Measurements from ENCODE around the gene HSPB9.

- no peak for TF ChIP-seq EZH2phosphoT487 (IDR thresholded peaks at IDR 0.05)
- TF ChIP-seq EZH2 (IDR thresholded peaks at IDR 0.05), result no peak
These were observed 1.7 kb downstream of the HSPB9 start for GRCh38 chr17:42124256-42124655.
